IMR-90 (cell line): ENCODE data around the gene HLA-DOA. TPM values are rescaled to one million over a fixed set of nuclear protein-coding genes. Genes with fewer than 3 reads are reported as not detected.

ENCODE experiments used
- ATAC-seq: fragments of 200-7000 bp; cut with Tn5 transposase; 2 replicates; pipeline ENCODE4 v1.9.1; 2020; ENCODE audit warnings: low read depth, mild to moderate bottlenecking, moderate library complexity
- BruUV-seq: library from RNA; stranded (reverse); fragments of 400-500 nt; replicated peaks from 2 replicates; lab custom pipeline; 2021; lab: Mats Ljungman, UMichigan
- CTCF ChIA-PET: fragments of 300-600 bp; formaldehyde crosslinking; extraction: SDS; loops from one replicate; lab custom pipeline; 2021; ENCODE audit warnings: antibody characterized with exemption; lab: Yijun Ruan, JAX
- POLR2A ChIA-PET: fragments of 300-600 bp; sonication (Branson Sonifier 250); formaldehyde crosslinking; loops from one replicate; lab custom pipeline; 2022; ENCODE audit warnings: antibody characterized with exemption; ENCODE audit not compliant: unreplicated experiment; lab: Charles Lee
- DNase-seq: peaks from one replicate; pipeline ENCODE4 v3.0.0; 2013
- H2AFZ ChIP-seq: replicated peaks from 2 replicates; pipeline ENCODE3; 2013; ENCODE audit warnings: low read length, mild to moderate bottlenecking; ENCODE audit not compliant: poor library complexity
- H2AK5ac ChIP-seq: 2 replicates; pipeline ENCODE4 v1.6.1; 2013; ENCODE audit warnings: low read depth, low read length, inconsistent platforms
- H2AK9ac ChIP-seq: replicated peaks from 2 replicates; pipeline ENCODE3; 2013; ENCODE audit warnings: mild to moderate bottlenecking, low read depth, low read length, moderate library complexity; ENCODE audit not compliant: poor library complexity
- H2BK120ac ChIP-seq: 2 replicates; pipeline ENCODE4 v1.6.1; 2013; ENCODE audit warnings: low read depth, low read length, inconsistent platforms
- H2BK15ac ChIP-seq: 3 replicates; pipeline ENCODE4 v1.6.1; 2013; ENCODE audit warnings: low read depth, low read length, inconsistent platforms
- H2BK20ac ChIP-seq: 2 replicates; pipeline ENCODE4 v1.6.1; 2013; ENCODE audit warnings: low read depth, mild to moderate bottlenecking, inconsistent platforms, low read length, moderate library complexity
- H2BK5ac ChIP-seq: 2 replicates; pipeline ENCODE4 v1.6.1; 2013; ENCODE audit warnings: mild to moderate bottlenecking, low read depth, low read length, inconsistent platforms; ENCODE audit not compliant: poor library complexity, severe bottlenecking
- H3K14ac ChIP-seq: replicated peaks from 2 replicates; pipeline ENCODE4 v1.6.1; 2013; ENCODE audit warnings: low read depth, low read length, inconsistent platforms
- H3K18ac ChIP-seq: 2 replicates; pipeline ENCODE4 v1.6.1; 2013; ENCODE audit warnings: low read depth, low read length, control low read depth
- H3K23ac ChIP-seq: 2 replicates; pipeline ENCODE4 v1.6.1; 2013; ENCODE audit warnings: low read depth, low read length, inconsistent platforms
- H3K27ac ChIP-seq: 2 replicates; pipeline ENCODE4 v1.5.1; 2013; ENCODE audit warnings: mild to moderate bottlenecking, control low read depth, low read length; ENCODE audit not compliant: insufficient read depth
- H3K27me3 ChIP-seq: 2 replicates; pipeline ENCODE4 v1.6.1; 2013; ENCODE audit warnings: low read length; ENCODE audit not compliant: control insufficient read depth, insufficient read depth
- H3K36me3 ChIP-seq: 2 replicates; pipeline ENCODE4 v1.6.1; 2013; ENCODE audit warnings: low read length, mixed read lengths; ENCODE audit not compliant: control insufficient read depth, insufficient read depth
- H3K4ac ChIP-seq: 2 replicates; pipeline ENCODE4 v1.6.1; 2013; ENCODE audit warnings: low read depth, low read length, inconsistent platforms
- H3K4me1 ChIP-seq: 2 replicates; pipeline ENCODE4 v1.6.1; 2013; ENCODE audit warnings: low read length, mixed read lengths; ENCODE audit not compliant: control insufficient read depth, insufficient read depth
- H3K4me2 ChIP-seq: 2 replicates; pipeline ENCODE4 v1.6.1; 2013; ENCODE audit warnings: low read depth, mild to moderate bottlenecking, control low read depth, low read length, moderate library complexity
- H3K4me3 ChIP-seq: 2 replicates; pipeline ENCODE4 v1.5.1; 2013; ENCODE audit warnings: low read depth, mild to moderate bottlenecking, control low read depth, low read length, moderate library complexity; ENCODE audit not compliant: insufficient read depth
- H3K56ac ChIP-seq: 2 replicates; pipeline ENCODE4 v1.6.1; 2013; ENCODE audit warnings: low read length, inconsistent platforms; ENCODE audit not compliant: insufficient read depth; ENCODE audit errors: extremely low read depth
- H3K79me1 ChIP-seq, 2 experiments: 2 replicates each; pipeline ENCODE4 v1.6.1; 2013; ENCODE audit warnings: low read length in 2 of 2, inconsistent platforms in 1 of 2, low read depth in 1 of 2
- H3K9ac ChIP-seq: 2 replicates; pipeline ENCODE4 v1.6.1; 2013; ENCODE audit warnings: low read depth, low read length, control low read depth
- H3K9me1 ChIP-seq: 2 replicates; pipeline ENCODE4 v1.6.1; 2013; ENCODE audit warnings: low read length, inconsistent platforms; ENCODE audit not compliant: insufficient read depth
- H3K9me3 ChIP-seq: 2 replicates; pipeline ENCODE4 v1.6.1; 2013; ENCODE audit warnings: low read length; ENCODE audit not compliant: control insufficient read depth, insufficient read depth
- H4K20me1 ChIP-seq: 2 replicates; pipeline ENCODE4 v1.6.1; 2013; ENCODE audit warnings: low read length, inconsistent platforms; ENCODE audit not compliant: insufficient read depth
- H4K5ac ChIP-seq: 2 replicates; pipeline ENCODE4 v1.6.1; 2013; ENCODE audit warnings: mild to moderate bottlenecking, low read depth, low read length, control low read depth
- H4K8ac ChIP-seq, 2 experiments: 2 replicates each; pipeline ENCODE4 v1.6.1; 2013; ENCODE audit warnings: low read depth in 2 of 2, low read length in 2 of 2, control low read depth in 1 of 2, inconsistent platforms in 1 of 2
- H4K91ac ChIP-seq: 2 replicates; pipeline ENCODE4 v1.6.1; 2013; ENCODE audit warnings: low read depth, low read length, inconsistent platforms; ENCODE audit not compliant: insufficient read depth
- MXI1 ChIP-seq: IDR thresholded peaks from 2 replicates; pipeline ENCODE4 v1.6.1; 2012; ENCODE audit warnings: low read depth, mild to moderate bottlenecking, low read length, moderate library complexity, borderline replicate concordance
- NFE2L2 ChIP-seq: fragments of 150-350 bp; IDR thresholded peaks from 2 replicates; pipeline ENCODE4 v1.6.1; 2016; ENCODE audit warnings: low read depth, mild to moderate bottlenecking, low read length
- POLR2A ChIP-seq: IDR thresholded peaks from 2 replicates; pipeline ENCODE4 v1.6.1; 2012; ENCODE audit warnings: mild to moderate bottlenecking, low read depth, low read length
- RCOR1 ChIP-seq: IDR thresholded peaks from 2 replicates; pipeline ENCODE4 v1.6.1; 2012; ENCODE audit warnings: mild to moderate bottlenecking, low read length, improper control_type of control experiment; ENCODE audit not compliant: insufficient replicate concordance
- SMC3 ChIP-seq: fragments of 150-350 bp; IDR thresholded peaks from 2 replicates; pipeline ENCODE4 v1.6.1; 2016; ENCODE audit warnings: low read depth, mild to moderate bottlenecking, antibody characterized with exemption, low read length, moderate library complexity
- WGBS, 2 experiments: methylation state at CpG; one replicate each; pipeline versions ENCODE4 v1.1.5 to v1.1.7; 2013; ENCODE audit warnings: missing lambda C conversion rate in 2 of 2; ENCODE audit not compliant: insufficient read length in 1 of 2; ENCODE audit errors: extremely low coverage in 2 of 2; 5-methylcytosine and 5-hydroxymethylcytosine counted together
- dilution Hi-C: fragments of 300-500 bp; cut with HindIII; formaldehyde crosslinking; loops from one replicate; pipeline ENCODE4 v1.14.3; 2018; ENCODE audit warnings: low sequenced_read_pairs; ENCODE audit not compliant: unreplicated experiment
- in situ Hi-C: fragments of 300-500 bp; cut with MboI; formaldehyde crosslinking; loops from 3 replicates; pipeline ENCODE4 v1.14.3; 2019; ENCODE audit warnings: low sequenced_read_pairs, inconsistent platforms, mixed read lengths
- intact Hi-C: fragments of 100-400 bp; cut with micrococcal nuclease; formaldehyde crosslinking; loops from 2 replicates; pipeline ENCODE4 v1.10.0; 2022
- polyA plus RNA-seq, 3 experiments: library from polyadenylated mRNA; depleted of rRNA; stranded (reverse); fragments of >200 nt; gene quantifications; 2 replicates each; pipeline ENCODE4 v1.2.3, GENCODE V29; 2012; ENCODE audit warnings: low replicate concordance in 1 of 3
- total RNA-seq: library from RNA; depleted of rRNA; stranded (reverse); fragments of >200 nt; gene quantifications from 2 replicates; pipeline ENCODE4 v1.2.3, GENCODE V29; 2012
- TF ChIP-seq, protein P1 (sequence below): conservative IDR thresholded peaks from 2 replicates; pipeline ENCODE4 v1.5.1; 2012; ENCODE audit warnings: mild to moderate bottlenecking, low read depth, low read length, improper control_type of control experiment

The HLA-DOA gene
- total and polyA plus RNA-seq, 2 of the 4 experiments (the other 2 are of a cell fraction) = not detected

DNA sequence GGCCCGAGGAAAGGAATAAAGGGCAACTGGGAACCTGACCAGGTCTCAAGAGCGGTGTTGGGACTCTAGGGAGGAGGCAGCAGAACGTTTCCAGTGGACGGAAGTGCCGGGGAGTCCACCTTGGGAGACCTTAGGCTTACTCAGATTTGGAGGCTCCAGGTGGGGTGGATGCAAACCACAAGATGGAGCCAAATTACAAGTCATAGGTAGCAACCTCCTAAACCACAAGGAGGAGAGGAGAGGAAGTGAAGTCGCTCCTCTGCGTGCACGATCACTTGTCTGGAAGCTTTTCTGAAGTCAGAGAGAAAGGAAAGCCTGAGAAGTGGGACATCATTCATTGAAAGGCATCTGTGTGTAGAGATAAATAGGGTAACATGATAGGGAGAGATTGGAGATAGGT lies 9.3 kb downstream of the HLA-DOA start:
- H2AK9ac ChIP-seq = no peak overlapping the region
- ChIA-PET POLR2A (no interaction called here), CTCF (no interaction called here)
- no peak overlapping the region for H3K9ac ChIP-seq
- TF ChIP-seq RCOR1 = no peak
- TF ChIP-seq, protein P1, sequence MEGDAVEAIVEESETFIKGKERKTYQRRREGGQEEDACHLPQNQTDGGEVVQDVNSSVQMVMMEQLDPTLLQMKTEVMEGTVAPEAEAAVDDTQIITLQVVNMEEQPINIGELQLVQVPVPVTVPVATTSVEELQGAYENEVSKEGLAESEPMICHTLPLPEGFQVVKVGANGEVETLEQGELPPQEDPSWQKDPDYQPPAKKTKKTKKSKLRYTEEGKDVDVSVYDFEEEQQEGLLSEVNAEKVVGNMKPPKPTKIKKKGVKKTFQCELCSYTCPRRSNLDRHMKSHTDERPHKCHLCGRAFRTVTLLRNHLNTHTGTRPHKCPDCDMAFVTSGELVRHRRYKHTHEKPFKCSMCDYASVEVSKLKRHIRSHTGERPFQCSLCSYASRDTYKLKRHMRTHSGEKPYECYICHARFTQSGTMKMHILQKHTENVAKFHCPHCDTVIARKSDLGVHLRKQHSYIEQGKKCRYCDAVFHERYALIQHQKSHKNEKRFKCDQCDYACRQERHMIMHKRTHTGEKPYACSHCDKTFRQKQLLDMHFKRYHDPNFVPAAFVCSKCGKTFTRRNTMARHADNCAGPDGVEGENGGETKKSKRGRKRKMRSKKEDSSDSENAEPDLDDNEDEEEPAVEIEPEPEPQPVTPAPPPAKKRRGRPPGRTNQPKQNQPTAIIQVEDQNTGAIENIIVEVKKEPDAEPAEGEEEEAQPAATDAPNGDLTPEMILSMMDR = no peak
- no peak for TF ChIP-seq MXI1
- TF ChIP-seq SMC3 = no peak
- no peak for TF ChIP-seq POLR2A
- no peak for TF ChIP-seq NFE2L2
- H3K4ac ChIP-seq = no peak overlapping the region
- no peak overlapping the region for H2BK15ac ChIP-seq
- H4K5ac ChIP-seq = no peak overlapping the region
- no peak overlapping the region for H2BK5ac ChIP-seq
- ATAC-seq (no peak), DNase-seq (no peak)
- H3K27ac ChIP-seq = no peak overlapping the region
- dilution Hi-C loops (no loop called here), in situ Hi-C loops (no loop called here), intact Hi-C loops (no loop called here)
- no peak overlapping the region for H4K8ac ChIP-seq
- H3K4me2 ChIP-seq = no peak overlapping the region
- H3K14ac ChIP-seq = no peak overlapping the region
- H4K20me1 ChIP-seq = no peaks in the 10 kb centered on the region
- no peak overlapping the region for H3K23ac ChIP-seq
- H4K91ac ChIP-seq = no peak overlapping the region
- no peaks in the 10 kb centered on the region for H3K79me1 ChIP-seq
- H2AK5ac ChIP-seq = no peak overlapping the region
- H3K56ac ChIP-seq = no peak overlapping the region
- no peaks in the 10 kb centered on the region for H3K9me1 ChIP-seq
- H3K36me3 ChIP-seq = no peaks in the 10 kb centered on the region
- H3K27me3 ChIP-seq = peaks cover 41% of the 10 kb centered on the region
- BruUV-seq = no TSS peak
- H3K4me3 ChIP-seq = no peak overlapping the region
- no peak overlapping the region for H2BK20ac ChIP-seq
- H3K18ac ChIP-seq = no peak overlapping the region
- no peaks in the 10 kb centered on the region for H3K4me1 ChIP-seq
- H2AFZ ChIP-seq = no peak overlapping the region
- no peak overlapping the region for H2BK120ac ChIP-seq
- 57% methylated on average over 3 of the region's 8 CpGs; no CpG with 5 or more reads in 1 of the 2 experiments for WGBS, 2 experiments
- H3K9me3 ChIP-seq = no peaks in the 10 kb centered on the region
